H1 (cell line): Measurements from ENCODE around the gene GLYATL3. TPM values are rescaled to one million over a fixed set of nuclear protein-coding genes. Genes with fewer than 3 reads are reported as not detected.

Source experiments
- CTCF ChIA-PET: fragments of 300-600 bp; sonication (Branson Sonifier 250); formaldehyde crosslinking; loops from one replicate; lab custom pipeline; 2021; ENCODE audit not compliant: partially characterized antibody; lab: Charles Lee
- POLR2A ChIA-PET: fragments of 300-600 bp; sonication (Branson Sonifier 250); formaldehyde crosslinking; loops from one replicate; lab custom pipeline; 2021; ENCODE audit warnings: inconsistent platforms; ENCODE audit not compliant: partially characterized antibody; lab: Charles Lee
- DNase-seq, 2 experiments: peaks; one replicate each; pipeline versions ENCODE4 v3.0.0 to v3.0.0-alpha.2; 2010 to 2022; ENCODE audit warnings: low spot score in 2 of 2, low read depth in 1 of 2, mixed read lengths in 1 of 2
- FAIRE-seq: peaks from 2 replicates; lab custom pipeline; 2011; peaks lifted over from hg19 to GRCh38; lab: Jason Lieb, UNC
- H2AFZ ChIP-seq: 2 replicates; pipeline ENCODE4 v1.8.1; 2012; ENCODE audit warnings: low read length, inconsistent platforms
- H2AK5ac ChIP-seq: 2 replicates; pipeline ENCODE4 v1.6.1; 2013; ENCODE audit warnings: low read depth, low read length
- H2BK120ac ChIP-seq: replicated peaks from 2 replicates; pipeline ENCODE3; 2013; ENCODE audit warnings: low read depth, low read length, inconsistent platforms
- H2BK12ac ChIP-seq: 2 replicates; pipeline ENCODE4 v1.6.1; 2013; ENCODE audit warnings: low read depth, low read length
- H2BK15ac ChIP-seq: 2 replicates; pipeline ENCODE4 v1.6.1; 2013; ENCODE audit warnings: low read length
- H2BK20ac ChIP-seq: 2 replicates; pipeline ENCODE4 v1.6.1; 2013; ENCODE audit warnings: low read length
- H2BK5ac ChIP-seq: 2 replicates; pipeline ENCODE4 v1.6.1; 2013; ENCODE audit warnings: low read depth, low read length
- H3K14ac ChIP-seq: 2 replicates; pipeline ENCODE4 v1.6.1; 2013; ENCODE audit warnings: inconsistent platforms; ENCODE audit not compliant: insufficient read length
- H3K18ac ChIP-seq: 2 replicates; pipeline ENCODE4 v1.6.1; 2013; ENCODE audit warnings: low read length; ENCODE audit errors: extremely low read depth
- H3K23ac ChIP-seq: 2 replicates; pipeline ENCODE4 v1.6.1; 2013; ENCODE audit warnings: inconsistent platforms; ENCODE audit not compliant: insufficient read length
- H3K23me2 ChIP-seq: 2 replicates; pipeline ENCODE4 v1.6.1; 2013; ENCODE audit warnings: low read depth, low read length
- H3K27ac ChIP-seq: 2 replicates; pipeline ENCODE4 v1.6.1; 2011; ENCODE audit warnings: low read depth, low read length, inconsistent platforms
- H3K27me3 ChIP-seq, 4 experiments: replicated peaks in 1 of 4; 1 replicate in 1 of 4; 2 replicates in 3 of 4; pipeline versions ENCODE4 v1.6.1 to v1.8.1; 2011 to 2013; ENCODE audit warnings: low read length in 3 of 4, mild to moderate bottlenecking in 3 of 4, inconsistent platforms in 2 of 4, mixed read lengths in 2 of 4, moderate library complexity in 1 of 4; ENCODE audit not compliant: control insufficient read depth in 3 of 4, insufficient read depth in 3 of 4; ENCODE audit errors: extremely low read depth in 1 of 4
- H3K36me3 ChIP-seq, 4 experiments: 2 replicates each; pipeline versions ENCODE4 v1.6.1 to v1.8.1; 2011 to 2013; ENCODE audit warnings: mild to moderate bottlenecking in 4 of 4, low read length in 3 of 4, moderate library complexity in 2 of 4, control low read depth in 1 of 4, inconsistent platforms in 1 of 4; ENCODE audit not compliant: insufficient read depth in 4 of 4, control insufficient read depth in 2 of 4
- H3K4ac ChIP-seq: replicated peaks from 2 replicates; pipeline ENCODE3; 2013; ENCODE audit warnings: low read length, low read depth, mixed read lengths, inconsistent platforms; ENCODE audit not compliant: insufficient read length
- H3K4me1 ChIP-seq, 4 experiments: replicated peaks in 1 of 4; 1 replicate in 1 of 4; 2 replicates in 3 of 4; pipeline versions ENCODE4 v1.6.1 to v1.8.1; 2011 to 2013; ENCODE audit warnings: low read length in 3 of 4, inconsistent platforms in 2 of 4, mixed read lengths in 1 of 4; ENCODE audit not compliant: insufficient read depth in 4 of 4, control insufficient read depth in 3 of 4
- H3K4me2 ChIP-seq, 2 experiments: 2 replicates each; pipeline versions ENCODE4 v1.6.1 to v1.8.1; 2011 to 2013; ENCODE audit warnings: low read depth in 2 of 2, low read length in 2 of 2, control low read depth in 1 of 2, inconsistent platforms in 1 of 2, mild to moderate bottlenecking in 1 of 2; ENCODE audit not compliant: insufficient read depth in 1 of 2
- H3K4me3 ChIP-seq, 4 experiments: fragments of 200-600, 300-600 bp in 1 of 4; sonication (generic), shearing (Covaris generic), sonication (Bioruptor Twin) in 1 of 4; 2 replicates each; pipeline versions ENCODE4 v1.5.1 to v1.8.1; 2011 to 2016; ENCODE audit warnings: low read length in 4 of 4, low read depth in 3 of 4, control low read depth in 2 of 4, inconsistent platforms in 2 of 4, mild to moderate bottlenecking in 2 of 4, mixed read lengths in 1 of 4, moderate library complexity in 1 of 4; ENCODE audit not compliant: insufficient read depth in 2 of 4; ENCODE audit errors: extremely low read depth in 1 of 4
- H3K56ac ChIP-seq: replicated peaks from 2 replicates; pipeline ENCODE3; 2013; ENCODE audit warnings: low read depth, mild to moderate bottlenecking, mixed read lengths, low read length, inconsistent platforms; ENCODE audit not compliant: insufficient read length
- H3K79me1 ChIP-seq: 2 replicates; pipeline ENCODE4 v1.6.1; 2013; ENCODE audit warnings: low read depth, low read length, control low read depth
- H3K79me2 ChIP-seq, 2 experiments: 2 replicates each; pipeline versions ENCODE4 v1.6.1 to v1.8.1; 2012 to 2013; ENCODE audit warnings: low read length in 2 of 2, mild to moderate bottlenecking in 2 of 2, inconsistent platforms in 1 of 2; ENCODE audit not compliant: insufficient read depth in 2 of 2, control insufficient read depth in 1 of 2
- H3K9ac ChIP-seq, 4 experiments: replicated peaks in 1 of 4; 1 replicate in 1 of 4; 2 replicates in 3 of 4; pipeline versions ENCODE4 v1.6.1 to v1.8.1; 2011 to 2013; ENCODE audit warnings: low read depth in 3 of 4, low read length in 3 of 4, control low read depth in 2 of 4, mild to moderate bottlenecking in 2 of 4, moderate library complexity in 2 of 4, inconsistent platforms in 1 of 4; ENCODE audit errors: extremely low read depth in 1 of 4
- H3K9me3 ChIP-seq, 2 experiments: 2 replicates each; pipeline versions ENCODE4 v1.6.1 to v1.8.1; 2012 to 2013; ENCODE audit warnings: mild to moderate bottlenecking in 2 of 2, moderate library complexity in 2 of 2, control low read depth in 1 of 2, inconsistent platforms in 1 of 2, low read depth in 1 of 2, low read length in 1 of 2, mixed read lengths in 1 of 2; ENCODE audit not compliant: insufficient read depth in 2 of 2
- H4K20me1 ChIP-seq, 2 experiments: replicated peaks in 1 of 2; 2 replicates each; pipeline versions ENCODE3 to v1.8.1; 2011 to 2013; ENCODE audit warnings: inconsistent platforms in 2 of 2, low read length in 2 of 2, mild to moderate bottlenecking in 1 of 2; ENCODE audit not compliant: insufficient read depth in 2 of 2, control insufficient read depth in 1 of 2
- H4K5ac ChIP-seq: 2 replicates; pipeline ENCODE4 v1.6.1; 2013; ENCODE audit warnings: low read length, low read depth, mixed read lengths, inconsistent platforms; ENCODE audit not compliant: insufficient read length
- H4K8ac ChIP-seq: 2 replicates; pipeline ENCODE4 v1.8.0; 2013; ENCODE audit warnings: mild to moderate bottlenecking, moderate library complexity, low read length, inconsistent platforms; ENCODE audit not compliant: insufficient read depth; ENCODE audit errors: extremely low read depth
- H4K91ac ChIP-seq: replicated peaks from 2 replicates; pipeline ENCODE3; 2013; ENCODE audit warnings: low read length, mixed read lengths, inconsistent platforms; ENCODE audit not compliant: insufficient read length
- EZH2 ChIP-seq: fragments of 200-600 bp; sonication (generic); IDR thresholded peaks from 2 replicates; pipeline ENCODE4 v1.7.1; 2012; ENCODE audit warnings: low read depth, mild to moderate bottlenecking, moderate library complexity, low read length, inconsistent platforms; ENCODE audit not compliant: severe bottlenecking
- GABPA ChIP-seq: IDR thresholded peaks from 2 replicates; pipeline ENCODE4 v1.6.1; 2011; ENCODE audit warnings: mild to moderate bottlenecking, low read length, moderate library complexity, borderline replicate concordance; ENCODE audit not compliant: insufficient read depth
- JUND ChIP-seq: IDR thresholded peaks from 2 replicates; pipeline ENCODE4 v1.6.1; 2011; ENCODE audit warnings: mild to moderate bottlenecking, improper control_type of control experiment, low read length
- KDM4A ChIP-seq: IDR thresholded peaks from one replicate; pipeline ENCODE4 v1.7.1; 2012; ENCODE audit warnings: low read depth, mild to moderate bottlenecking, moderate library complexity, low read length, inconsistent platforms; ENCODE audit not compliant: severe bottlenecking
- POU5F1 ChIP-seq: IDR thresholded peaks from 2 replicates; pipeline ENCODE4 v1.6.1; 2011; ENCODE audit warnings: low read depth, mild to moderate bottlenecking, low read length, moderate library complexity
- RXRA ChIP-seq: IDR thresholded peaks from 2 replicates; pipeline ENCODE4 v1.6.1; 2011; ENCODE audit warnings: low read depth, mild to moderate bottlenecking, low read length, moderate library complexity; ENCODE audit not compliant: insufficient read depth
- SIN3A ChIP-seq, 2 experiments: IDR thresholded peaks in 1 of 2; conservative IDR thresholded peaks in 1 of 2; 2 replicates each; pipeline ENCODE4 v1.6.1; 2011 to 2012; ENCODE audit warnings: low read length in 2 of 2, improper control_type of control experiment in 1 of 2, low read depth in 1 of 2, mild to moderate bottlenecking in 1 of 2
- WGBS, 2 experiments: shearing (Covaris generic) in 1 of 2; methylation state at CpG; one replicate each; pipeline versions ENCODE4 v1.1.6 to v1.1.7; 2013 to 2015; ENCODE audit warnings: low lambda C conversion rate in 2 of 2, mixed read lengths in 2 of 2, inconsistent platforms in 1 of 2, low coverage in 1 of 2, missing lambda C conversion rate in 1 of 2; ENCODE audit not compliant: insufficient replicate concordance in 2 of 2, insufficient coverage in 1 of 2, insufficient read length in 1 of 2; ENCODE audit errors: extremely low coverage in 1 of 2, missing lambda C conversion rate in 1 of 2; 5-methylcytosine and 5-hydroxymethylcytosine counted together
- polyA plus RNA-seq, 7 experiments: library from polyadenylated mRNA; depleted of rRNA in 3 of 7; stranded (reverse) in 5 of 7; unstranded in 2 of 7; fragments of >200 nt in 5 of 7; fragments of 200-250 nt in 2 of 7; gene quantifications; 1 replicate in 5 of 7; 2 replicates in 1 of 7; 4 replicates in 1 of 7; pipeline versions ENCODE4 v1.2.1 to v1.2.3, GENCODE V29; 2011 to 2013; ENCODE audit warnings: missing spikeins in 2 of 7, mixed read lengths in 2 of 7
- total RNA-seq: library from RNA; stranded (reverse); fragmentation: NEBNext Ultra II Directional; extraction: Animal tissue kit (Norgen Biotek cat#: 25700); gene quantifications from 2 replicates; pipeline ENCODE4 v1.2.1, GENCODE V29; 2021

The GLYATL3 gene
- total and polyA plus RNA-seq, 2 of the 8 experiments (the other 6 are each of a cell fraction or from before 2014, with no cell fraction given), result not detected

GRCh38 chr6:49479308-49479970, 20.3 kb upstream of the GLYATL3 start:
- no peak overlapping the region for H3K23ac ChIP-seq
- no peak overlapping the region for H2BK12ac ChIP-seq
- H4K91ac ChIP-seq, result no peak overlapping the region
- FAIRE-seq, result no peak
- H3K79me1 ChIP-seq, result no peaks in the 10 kb centered on the region
- H2BK120ac ChIP-seq, result no peak overlapping the region
- H3K14ac ChIP-seq, result no peak overlapping the region
- peaks cover 0 to 35% (median 5%) of the 10 kb centered on the region in 4 experiments; a peak in 4 of 8 replicates for H3K36me3 ChIP-seq
- DNase-seq, result no peak
- H4K8ac ChIP-seq, result no peak overlapping the region
- H3K4me3 ChIP-seq, result no peak overlapping the region
- H2AFZ ChIP-seq, result no peak overlapping the region
- H4K20me1 ChIP-seq, result no peaks in the 10 kb centered on the region
- no peak overlapping the region for H3K9ac ChIP-seq
- H3K18ac ChIP-seq, result no peak overlapping the region
- no peak overlapping the region for H2BK5ac ChIP-seq
- no peaks in the 10 kb centered on the region for H3K4me1 ChIP-seq
- POLR2A ChIA-PET, result no interaction called here
- H2BK20ac ChIP-seq, result no peak overlapping the region
- no peak overlapping the region for H3K56ac ChIP-seq
- no peaks in the 10 kb centered on the region for H3K23me2 ChIP-seq
- H3K4ac ChIP-seq, result no peak overlapping the region
- no peak for TF ChIP-seq KDM4A
- no peak for TF ChIP-seq JUND
- TF ChIP-seq EZH2, result no peak
- TF ChIP-seq RXRA, result no peak
- TF ChIP-seq SIN3A (conservative IDR thresholded peaks at IDR 0.05 in 1 of 2, IDR thresholded peaks at IDR 0.05 in 1 of 2; ENCODE audit: low read depth in 1 of 2, low read length in 2 of 2), result no peak
- TF ChIP-seq POU5F1, result no peak
- no peak for TF ChIP-seq GABPA
- H2BK15ac ChIP-seq, result no peak overlapping the region
- whole genome bisulfite sequencing, 2 experiments, result 91% methylated on average over 3 of the region's 3 CpGs; no CpG with 5 or more reads in 1 of the 2 experiments
- no peak overlapping the region for H2AK5ac ChIP-seq
- CTCF ChIA-PET, result no interaction called here
- peaks cover 0 to 6% of the 10 kb centered on the region in 2 experiments; a peak in 1 of 4 replicates for H3K9me3 ChIP-seq
- H3K79me2 ChIP-seq, result no peaks in the 10 kb centered on the region
- H4K5ac ChIP-seq, result no peak overlapping the region
- no peak overlapping the region for H3K27ac ChIP-seq
- no peak overlapping the region for H3K4me2 ChIP-seq
- H3K27me3 ChIP-seq, result no peaks in the 10 kb centered on the region
